GM18526 (cell line): ENCODE data around the gene PLCG2.

Experiments used
- POLR2A ChIP-seq: IDR thresholded peaks from 3 replicates; pipeline ENCODE4 v1.6.1; 2011; ENCODE audit not compliant: insufficient read length; ENCODE audit errors: extremely low read depth

PLCG2 gene

GRCh38 chr16:81796583-81797346, 17.7 kb downstream of the PLCG2 start:
- no peak for TF ChIP-seq POLR2A

DNA sequence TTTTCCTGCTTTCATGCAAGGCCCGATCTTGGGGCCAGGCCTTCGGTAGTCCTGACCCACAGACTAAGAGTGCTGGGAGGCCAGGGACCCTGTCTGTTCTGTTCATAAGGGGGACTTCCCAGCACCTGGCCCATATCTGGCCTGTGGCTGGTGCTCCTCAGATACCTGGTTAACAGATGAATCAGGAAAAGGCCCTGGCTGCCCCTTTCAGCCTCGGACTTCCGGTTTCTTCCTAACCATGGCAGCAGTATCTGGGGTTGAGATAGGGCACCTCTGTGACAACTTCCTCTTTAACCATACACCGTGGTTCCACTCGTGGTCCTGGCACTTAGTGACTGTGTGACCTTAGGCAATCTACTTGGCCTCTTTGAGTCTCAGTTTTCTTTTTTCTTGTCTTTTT, 18.4 kb downstream of the PLCG2 start:
- TF ChIP-seq POLR2A = no peak

- no peak for TF ChIP-seq POLR2A
Measured at GRCh38 chr16:81798311-81799137, 19.4 kb downstream of the PLCG2 start.

DNA sequence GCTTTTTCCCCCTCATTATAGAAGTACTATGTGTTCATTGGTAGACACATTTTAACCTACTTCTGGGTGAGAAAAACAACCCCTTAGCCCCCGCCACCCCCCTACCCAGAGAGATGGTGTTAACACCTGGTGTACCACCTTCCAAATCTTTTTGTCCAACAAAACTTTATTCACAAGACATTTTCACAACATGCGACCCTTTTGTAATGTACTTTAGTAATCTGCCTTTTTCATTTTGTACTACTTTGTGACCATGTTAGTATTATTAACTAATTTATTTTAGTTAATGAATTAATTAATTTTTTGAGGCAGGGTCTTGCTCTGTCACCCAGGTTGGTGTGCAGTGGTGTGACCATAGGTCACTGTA, 20.0 kb downstream of the PLCG2 start:
- no peak for TF ChIP-seq POLR2A

DNA sequence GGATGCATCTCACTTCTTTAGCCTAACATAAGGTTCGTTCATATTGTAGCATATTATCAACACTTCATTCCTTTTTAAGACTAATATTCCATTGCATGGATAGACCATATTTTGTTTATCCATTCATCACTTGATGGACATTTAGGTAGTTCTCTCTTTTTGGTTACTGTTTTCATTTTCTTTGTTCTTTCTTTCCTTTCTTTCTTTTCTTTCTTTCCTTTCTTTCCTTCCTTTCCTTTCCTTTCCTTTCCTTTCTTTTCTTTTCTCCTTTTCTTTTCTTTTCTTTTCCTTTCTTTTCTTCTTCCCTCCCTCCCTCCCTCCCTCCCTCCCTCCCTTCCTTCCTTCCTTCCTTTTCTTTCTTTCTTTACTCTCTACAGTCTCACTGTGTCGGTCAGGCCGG, 24.2 kb downstream of the PLCG2 start:
- TF ChIP-seq POLR2A = no peak

DNA sequence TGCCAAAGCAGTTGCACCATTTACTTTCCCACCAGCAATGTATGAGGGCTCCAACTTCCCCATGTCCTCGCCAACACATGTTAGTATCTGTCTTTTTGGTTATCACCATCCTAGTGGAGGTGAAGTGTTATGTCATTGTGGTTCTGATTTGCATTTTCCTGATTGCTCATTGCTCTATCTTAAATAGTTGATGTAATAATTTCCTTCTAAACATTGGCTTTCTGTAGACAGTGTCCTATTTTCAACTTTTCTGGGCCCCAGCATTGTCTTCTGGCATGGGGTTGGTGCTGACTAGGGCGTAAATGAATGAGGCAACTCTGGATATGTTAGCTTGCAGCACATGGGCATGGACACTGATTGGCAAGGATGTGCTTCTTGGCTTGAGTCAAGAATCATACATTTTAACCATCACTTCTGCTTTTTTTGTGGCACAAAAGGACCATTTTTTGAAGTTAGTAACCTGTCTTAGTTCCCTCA, 25.1 kb downstream of the PLCG2 start:
- no peak for TF ChIP-seq POLR2A

DNA sequence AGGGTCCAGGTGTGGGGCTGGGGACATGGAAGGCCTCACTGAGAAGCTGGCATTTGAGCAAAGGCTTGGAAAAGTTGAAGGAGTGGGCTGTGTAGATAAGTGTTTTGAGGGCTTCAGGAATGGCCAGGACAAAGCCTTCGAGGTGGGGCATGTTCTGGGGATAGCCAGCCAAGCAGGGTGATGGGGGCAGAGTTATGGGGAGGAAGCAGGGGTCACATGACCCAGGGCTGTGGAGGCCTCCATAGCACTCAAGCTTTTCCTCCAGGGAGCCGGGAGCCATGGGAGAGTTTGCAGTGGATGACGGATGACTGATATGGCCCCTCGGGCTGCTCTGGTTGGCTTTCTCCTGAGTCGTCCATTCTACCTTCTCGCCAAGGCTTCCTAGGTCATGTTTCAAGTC, 27.6 kb downstream of the PLCG2 start:
- TF ChIP-seq POLR2A = no peak

- no peak for TF ChIP-seq POLR2A
Measured at GRCh38 chr16:81807767-81808358, 28.8 kb downstream of the PLCG2 start.

GRCh38 chr16:81808933-81809480, 29.9 kb downstream of the PLCG2 start:
- no peak for TF ChIP-seq POLR2A

GRCh38 chr16:81809567-81809966, 30.5 kb downstream of the PLCG2 start:
- TF ChIP-seq POLR2A = no peak

DNA sequence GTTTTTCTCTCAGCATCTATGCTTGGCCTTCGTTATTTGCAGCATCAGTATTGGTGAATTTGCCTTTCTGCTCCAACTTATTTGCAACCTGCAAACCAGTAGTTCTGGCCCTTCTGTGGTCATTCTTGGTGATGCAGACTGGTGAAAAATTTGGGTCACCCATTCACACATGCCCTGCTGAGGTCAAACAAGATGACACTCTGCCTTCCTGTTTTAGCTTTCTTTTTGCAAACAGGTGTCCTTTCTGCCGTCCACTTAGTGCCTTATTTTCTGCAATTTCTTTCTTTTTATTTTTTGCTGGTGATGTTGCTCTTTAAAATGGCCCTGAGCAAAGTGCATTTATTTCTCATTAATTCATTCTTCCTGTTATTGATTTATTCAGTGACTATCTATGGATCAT, 31.3 kb downstream of the PLCG2 start:
- no peak for TF ChIP-seq POLR2A

GRCh38 chr16:81810894-81811538, 31.9 kb downstream of the PLCG2 start:
- TF ChIP-seq POLR2A = peak; percentile 42

- no peak for TF ChIP-seq POLR2A
Measured at GRCh38 chr16:81813648-81814047, 34.6 kb downstream of the PLCG2 start.

GRCh38 chr16:81814751-81815428, 35.8 kb downstream of the PLCG2 start:
- no peak for TF ChIP-seq POLR2A

DNA sequence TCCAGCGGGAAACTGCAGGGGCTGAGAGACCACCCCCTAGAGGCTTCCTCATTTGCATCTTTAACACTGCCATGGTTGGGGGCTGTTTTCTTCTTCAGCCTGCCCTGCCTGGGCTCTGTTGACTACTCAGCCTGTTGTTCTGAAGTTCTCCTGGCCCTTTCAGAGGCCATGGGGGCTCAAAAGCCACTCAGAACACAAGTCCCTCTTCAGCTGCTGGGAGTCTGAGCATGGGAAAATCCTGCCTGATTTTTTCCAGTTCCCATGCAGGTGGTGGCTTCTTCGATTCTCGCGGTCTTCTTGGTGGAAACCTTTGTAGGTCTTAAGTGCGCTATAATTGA, 36.3 kb downstream of the PLCG2 start:
- no peak for TF ChIP-seq POLR2A
